GM23338 (cell line): Measurements from ENCODE around the gene SPTBN2. TPM values are rescaled to one million over a fixed set of nuclear protein-coding genes. Genes with fewer than 3 reads are reported as not detected.

ENCODE experiments used
- ATAC-seq: fragments of 200-7000 bp; cut with Tn5 transposase; 3 replicates; pipeline ENCODE4 v1.9.1; 2020
- DNase-seq: peaks from one replicate; pipeline ENCODE4 v3.0.0-alpha.2; 2015; ENCODE audit warnings: low spot score
- H2AFZ ChIP-seq: fragments of 200-600 bp; sonication (generic); 2 replicates; pipeline ENCODE4 v1.8.0; 2016; ENCODE audit warnings: antibody characterized with exemption, mild to moderate bottlenecking, moderate library complexity
- H3F3A ChIP-seq: fragments of 200-600 bp; sonication (generic); replicated peaks from 2 replicates; pipeline ENCODE4 v1.8.0; 2017; ENCODE audit warnings: antibody characterized with exemption, mixed run types, low read depth
- H3K27ac ChIP-seq: fragments of 200-600 bp; sonication (generic); 2 replicates; pipeline ENCODE4 v1.6.1; 2016; ENCODE audit warnings: low read depth
- H3K27me3 ChIP-seq: fragments of 200-600 bp; sonication (generic); 2 replicates; pipeline ENCODE4 v1.8.0; 2016; ENCODE audit warnings: mild to moderate bottlenecking, mixed run types, moderate library complexity; ENCODE audit not compliant: insufficient read depth
- H3K36me3 ChIP-seq: fragments of 200-600 bp; sonication (generic); 2 replicates; pipeline ENCODE4 v1.8.0; 2016; ENCODE audit warnings: mild to moderate bottlenecking; ENCODE audit not compliant: insufficient read depth
- H3K4me1 ChIP-seq: fragments of 200-600 bp; sonication (generic); 2 replicates; pipeline ENCODE4 v1.8.0; 2016; ENCODE audit warnings: mild to moderate bottlenecking, moderate library complexity; ENCODE audit not compliant: insufficient read depth
- H3K4me2 ChIP-seq: fragments of 200-600 bp; sonication (generic); 2 replicates; pipeline ENCODE4 v1.7.1; 2017; ENCODE audit warnings: mixed run types
- H3K4me3 ChIP-seq: fragments of 200-600 bp; sonication (generic); 2 replicates; pipeline ENCODE4 v1.6.1; 2016; ENCODE audit warnings: mixed run types
- H3K79me2 ChIP-seq: fragments of 200-600 bp; sonication (generic); replicated peaks from 2 replicates; pipeline ENCODE4 v1.8.0; 2017; ENCODE audit warnings: mild to moderate bottlenecking; ENCODE audit not compliant: insufficient read depth
- H3K9me2 ChIP-seq: fragments of 200-600 bp; sonication (generic); 2 replicates; pipeline ENCODE4 v1.8.0; 2017; ENCODE audit not compliant: insufficient read depth
- H4K20me1 ChIP-seq: fragments of 200-600 bp; sonication (generic); replicated peaks from 2 replicates; pipeline ENCODE4 v1.8.0; 2017; ENCODE audit warnings: mild to moderate bottlenecking; ENCODE audit not compliant: insufficient read depth
- H3K27ac Mint-ChIP-seq: 2 replicates; pipeline ENCODE4 v1.8.0; 2020; ENCODE audit warnings: inconsistent platforms, mild to moderate bottlenecking, moderate library complexity, mixed read lengths
- H3K27me3 Mint-ChIP-seq: 3 replicates; pipeline ENCODE4 v1.8.0; 2022; ENCODE audit warnings: low read depth, mild to moderate bottlenecking, moderate library complexity, mixed read lengths, inconsistent platforms; ENCODE audit not compliant: insufficient read depth, poor library complexity
- H3K36me3 Mint-ChIP-seq: 3 replicates; pipeline ENCODE4 v1.8.0; 2021; ENCODE audit warnings: low read depth, mild to moderate bottlenecking, inconsistent platforms, moderate library complexity, mixed read lengths
- H3K4me1 Mint-ChIP-seq: 3 replicates; pipeline ENCODE4 v1.8.0; 2020; ENCODE audit warnings: mild to moderate bottlenecking, inconsistent platforms, mixed read lengths
- H3K4me3 Mint-ChIP-seq: 3 replicates; pipeline ENCODE4 v1.8.0; 2021; ENCODE audit warnings: moderate library complexity, mild to moderate bottlenecking, inconsistent platforms, mixed read lengths
- H3K9me3 Mint-ChIP-seq: 3 replicates; pipeline ENCODE4 v1.8.0; 2020; ENCODE audit warnings: moderate library complexity, mild to moderate bottlenecking, inconsistent platforms, mixed read lengths
- CREB1 ChIP-seq: fragments of 250-450 bp; sonication (Bioruptor Pico); IDR thresholded peaks from 2 replicates; pipeline ENCODE4 v1.5.0; 2020; ENCODE audit warnings: low read depth, mild to moderate bottlenecking, moderate library complexity
- EZH2 ChIP-seq: fragments of 200-600 bp; sonication (generic); IDR thresholded peaks from one replicate; pipeline ENCODE4 v1.8.0; 2017; ENCODE audit warnings: antibody characterized with exemption, mild to moderate bottlenecking, low read depth; ENCODE audit not compliant: unreplicated experiment
- EZH2phosphoT487 ChIP-seq: fragments of 200-600 bp; sonication (generic); IDR thresholded peaks from one replicate; pipeline ENCODE4 v1.8.1; 2018; ENCODE audit warnings: antibody characterized with exemption; ENCODE audit not compliant: unreplicated experiment
- JUNB ChIP-seq: IDR thresholded peaks from one replicate; pipeline ENCODE4 v1.6.1; 2016; ENCODE audit warnings: antibody characterized with exemption; ENCODE audit not compliant: unreplicated experiment
- NANOG ChIP-seq: IDR thresholded peaks from 2 replicates; pipeline ENCODE4 v1.6.1; 2016; ENCODE audit warnings: antibody characterized with exemption, borderline replicate concordance
- POLR2AphosphoS5 ChIP-seq: IDR thresholded peaks from 2 replicates; pipeline ENCODE4 v1.6.1; 2016; ENCODE audit warnings: antibody characterized with exemption, low read depth
- STAT1 ChIP-seq: IDR thresholded peaks from one replicate; pipeline ENCODE4 v1.6.1; 2016; ENCODE audit warnings: antibody characterized with exemption; ENCODE audit not compliant: unreplicated experiment
- ZNF114 ChIP-seq: fragments of 250-450 bp; sonication (Bioruptor Pico); IDR thresholded peaks from 2 replicates; pipeline ENCODE4 v1.5.0; 2020; ENCODE audit warnings: mild to moderate bottlenecking, moderate library complexity
- ZNF331 ChIP-seq: fragments of 250-450 bp; sonication (Bioruptor Pico); IDR thresholded peaks from 2 replicates; pipeline ENCODE4 v1.5.0; 2020; ENCODE audit warnings: low read depth, mild to moderate bottlenecking, moderate library complexity
- polyA plus RNA-seq: library from polyadenylated mRNA; unstranded; fragments of >200 nt; fragmentation: Nextera tagmentation; extraction: Ambion mirVana; gene quantifications from 2 replicates; pipeline ENCODE4 v1.2.1, GENCODE V29; 2016
- total RNA-seq: library from RNA; depleted of rRNA; stranded (reverse); fragments of >200 nt; shearing (Covaris generic); gene quantifications from 2 replicates; pipeline ENCODE4 v1.2.3, GENCODE V29; 2014
- TF ChIP-seq, protein P1 (sequence below): IDR thresholded peaks from 2 replicates; pipeline ENCODE4 v1.6.1; 2016; ENCODE audit warnings: antibody characterized with exemption
- TF ChIP-seq, protein P2 (sequence below): fragments of 250-450 bp; sonication (Bioruptor Pico); IDR thresholded peaks from 2 replicates; pipeline ENCODE4 v1.5.0; 2020; ENCODE audit warnings: mild to moderate bottlenecking, moderate library complexity

The SPTBN2 gene
- total and polyA plus RNA-seq, 2 experiments from 2014 or later: 7.7 to 49.1 TPM

DNA sequence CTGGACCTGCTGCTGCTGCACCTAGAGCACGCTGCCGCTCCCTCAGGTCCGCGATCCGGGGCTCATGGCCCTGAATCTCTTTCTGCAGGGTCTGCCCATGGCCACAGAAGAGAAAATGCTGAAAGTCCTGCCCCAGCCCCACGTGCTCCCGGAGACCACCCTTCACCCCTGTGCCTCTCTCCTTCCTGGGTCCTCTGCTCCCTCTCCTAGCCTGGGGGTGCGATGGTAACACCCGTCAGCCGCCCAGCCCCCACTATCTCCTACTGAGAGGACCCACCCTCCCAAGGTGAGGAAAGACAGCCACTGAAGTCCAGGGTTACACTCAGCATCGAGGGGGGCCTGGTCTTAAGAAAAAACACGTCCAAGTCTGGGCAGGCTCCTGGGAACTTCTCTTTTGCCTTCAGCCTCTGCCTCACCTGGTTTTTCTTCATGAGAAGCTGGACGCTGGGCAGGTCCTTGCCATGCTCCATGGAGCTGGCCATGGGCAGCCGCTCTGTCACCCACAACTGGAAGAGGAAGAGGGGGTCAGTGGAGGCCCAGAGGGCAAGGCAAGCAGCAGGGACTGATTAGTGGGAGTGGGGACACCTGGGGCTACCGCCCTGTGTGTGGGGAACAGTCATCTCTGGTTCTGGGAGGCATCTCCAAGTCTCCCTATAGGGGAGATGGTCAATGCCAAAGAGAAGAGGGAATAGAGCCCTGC lies 35.5 kb downstream of the SPTBN2 start:
- no peaks in the 10 kb centered on the region; the same call in 1 of the 3 replicates for H3K4me1 Mint-ChIP-seq
- no peaks in the 10 kb centered on the region for H3K79me2 ChIP-seq
- H3K27me3 ChIP-seq: no peaks in the 10 kb centered on the region
- H3K4me2 ChIP-seq: no peak overlapping the region
- H3K27me3 Mint-ChIP-seq: peaks cover 10% of the 10 kb centered on the region
- H3K4me1 ChIP-seq: no peaks in the 10 kb centered on the region
- DNase-seq (no peak), ATAC-seq (no peak)
- H3K9me3 Mint-ChIP-seq: no peaks in the 10 kb centered on the region
- no peaks in the 10 kb centered on the region for H3F3A ChIP-seq
- H3K4me3 ChIP-seq: no peak overlapping the region
- H3K36me3 ChIP-seq: no peaks in the 10 kb centered on the region
- no peak overlapping the region for H2AFZ ChIP-seq
- H3K4me3 Mint-ChIP-seq: no peak overlapping the region
- no peak for TF ChIP-seq POLR2AphosphoS5
- TF ChIP-seq CREB1 (CRISPR knock-in tag): no peak
- no peak for TF ChIP-seq JUNB
- TF ChIP-seq ZNF114: no peak
- no peaks in the 10 kb centered on the region for H3K9me2 ChIP-seq
- H4K20me1 ChIP-seq: no peaks in the 10 kb centered on the region
- no peak overlapping the region for H3K27ac ChIP-seq
- peaks cover 48% of the 10 kb centered on the region for H3K36me3 Mint-ChIP-seq
- no peak overlapping the region for H3K27ac Mint-ChIP-seq

DNA sequence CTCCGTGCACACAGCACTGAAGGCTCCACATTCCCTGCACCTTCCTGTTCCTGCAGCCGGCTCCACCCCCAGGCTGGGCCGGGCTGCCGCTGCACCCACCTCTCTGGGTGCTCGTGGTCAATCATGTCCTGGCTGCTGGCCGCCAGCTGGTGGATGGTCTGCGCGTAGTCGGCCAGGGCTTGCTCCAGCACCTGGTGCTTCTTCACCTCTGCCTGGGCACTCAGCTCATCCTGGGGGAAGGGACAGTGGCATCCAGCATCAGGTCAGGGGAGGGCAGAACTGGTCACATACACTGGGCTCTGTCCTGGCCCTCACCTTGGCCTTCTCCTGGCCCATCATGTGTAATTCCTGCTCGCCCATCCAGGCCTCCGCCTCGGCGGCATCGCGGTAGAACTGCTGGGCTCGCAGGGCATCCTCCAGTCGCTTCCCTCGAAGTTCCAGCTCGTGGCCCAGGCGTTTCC lies 36.1 kb downstream of the SPTBN2 start:
- Histone ChIP-seq H3K27me3 (no peaks in the 10 kb centered on the region), H3K36me3 (no peaks in the 10 kb centered on the region), H2AFZ (no peak overlapping the region), H3K4me2 (no peak overlapping the region), H3K4me1 (no peaks in the 10 kb centered on the region), H3K9me2 (no peaks in the 10 kb centered on the region), H3K79me2 (no peaks in the 10 kb centered on the region), H3K4me3 (no peak overlapping the region), H3F3A (no peaks in the 10 kb centered on the region), H3K27ac (no peak overlapping the region), H4K20me1 (no peaks in the 10 kb centered on the region)
- ATAC-seq: no peak
- H3K9me3 Mint-ChIP-seq: no peaks in the 10 kb centered on the region
- no peaks in the 10 kb centered on the region; the same call in 1 of the 3 replicates for H3K4me1 Mint-ChIP-seq
- H3K27ac Mint-ChIP-seq: no peak overlapping the region
- peaks cover 48% of the 10 kb centered on the region for H3K36me3 Mint-ChIP-seq
- H3K4me3 Mint-ChIP-seq: no peak overlapping the region
- DNase-seq: no peak
- H3K27me3 Mint-ChIP-seq: peaks cover 11% of the 10 kb centered on the region
- TF ChIP-seq ZNF331 (CRISPR knock-in tag) (no peak), EZH2phosphoT487 (no peak), STAT1 (no peak), CREB1 (CRISPR knock-in tag) (no peak), EZH2 (no peak), POLR2AphosphoS5 (no peak), NANOG (no peak), ZNF114 (no peak), JUNB (no peak)
- TF ChIP-seq, protein P1, sequence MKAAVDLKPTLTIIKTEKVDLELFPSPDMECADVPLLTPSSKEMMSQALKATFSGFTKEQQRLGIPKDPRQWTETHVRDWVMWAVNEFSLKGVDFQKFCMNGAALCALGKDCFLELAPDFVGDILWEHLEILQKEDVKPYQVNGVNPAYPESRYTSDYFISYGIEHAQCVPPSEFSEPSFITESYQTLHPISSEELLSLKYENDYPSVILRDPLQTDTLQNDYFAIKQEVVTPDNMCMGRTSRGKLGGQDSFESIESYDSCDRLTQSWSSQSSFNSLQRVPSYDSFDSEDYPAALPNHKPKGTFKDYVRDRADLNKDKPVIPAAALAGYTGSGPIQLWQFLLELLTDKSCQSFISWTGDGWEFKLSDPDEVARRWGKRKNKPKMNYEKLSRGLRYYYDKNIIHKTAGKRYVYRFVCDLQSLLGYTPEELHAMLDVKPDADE: no peak
- TF ChIP-seq, protein P2, sequence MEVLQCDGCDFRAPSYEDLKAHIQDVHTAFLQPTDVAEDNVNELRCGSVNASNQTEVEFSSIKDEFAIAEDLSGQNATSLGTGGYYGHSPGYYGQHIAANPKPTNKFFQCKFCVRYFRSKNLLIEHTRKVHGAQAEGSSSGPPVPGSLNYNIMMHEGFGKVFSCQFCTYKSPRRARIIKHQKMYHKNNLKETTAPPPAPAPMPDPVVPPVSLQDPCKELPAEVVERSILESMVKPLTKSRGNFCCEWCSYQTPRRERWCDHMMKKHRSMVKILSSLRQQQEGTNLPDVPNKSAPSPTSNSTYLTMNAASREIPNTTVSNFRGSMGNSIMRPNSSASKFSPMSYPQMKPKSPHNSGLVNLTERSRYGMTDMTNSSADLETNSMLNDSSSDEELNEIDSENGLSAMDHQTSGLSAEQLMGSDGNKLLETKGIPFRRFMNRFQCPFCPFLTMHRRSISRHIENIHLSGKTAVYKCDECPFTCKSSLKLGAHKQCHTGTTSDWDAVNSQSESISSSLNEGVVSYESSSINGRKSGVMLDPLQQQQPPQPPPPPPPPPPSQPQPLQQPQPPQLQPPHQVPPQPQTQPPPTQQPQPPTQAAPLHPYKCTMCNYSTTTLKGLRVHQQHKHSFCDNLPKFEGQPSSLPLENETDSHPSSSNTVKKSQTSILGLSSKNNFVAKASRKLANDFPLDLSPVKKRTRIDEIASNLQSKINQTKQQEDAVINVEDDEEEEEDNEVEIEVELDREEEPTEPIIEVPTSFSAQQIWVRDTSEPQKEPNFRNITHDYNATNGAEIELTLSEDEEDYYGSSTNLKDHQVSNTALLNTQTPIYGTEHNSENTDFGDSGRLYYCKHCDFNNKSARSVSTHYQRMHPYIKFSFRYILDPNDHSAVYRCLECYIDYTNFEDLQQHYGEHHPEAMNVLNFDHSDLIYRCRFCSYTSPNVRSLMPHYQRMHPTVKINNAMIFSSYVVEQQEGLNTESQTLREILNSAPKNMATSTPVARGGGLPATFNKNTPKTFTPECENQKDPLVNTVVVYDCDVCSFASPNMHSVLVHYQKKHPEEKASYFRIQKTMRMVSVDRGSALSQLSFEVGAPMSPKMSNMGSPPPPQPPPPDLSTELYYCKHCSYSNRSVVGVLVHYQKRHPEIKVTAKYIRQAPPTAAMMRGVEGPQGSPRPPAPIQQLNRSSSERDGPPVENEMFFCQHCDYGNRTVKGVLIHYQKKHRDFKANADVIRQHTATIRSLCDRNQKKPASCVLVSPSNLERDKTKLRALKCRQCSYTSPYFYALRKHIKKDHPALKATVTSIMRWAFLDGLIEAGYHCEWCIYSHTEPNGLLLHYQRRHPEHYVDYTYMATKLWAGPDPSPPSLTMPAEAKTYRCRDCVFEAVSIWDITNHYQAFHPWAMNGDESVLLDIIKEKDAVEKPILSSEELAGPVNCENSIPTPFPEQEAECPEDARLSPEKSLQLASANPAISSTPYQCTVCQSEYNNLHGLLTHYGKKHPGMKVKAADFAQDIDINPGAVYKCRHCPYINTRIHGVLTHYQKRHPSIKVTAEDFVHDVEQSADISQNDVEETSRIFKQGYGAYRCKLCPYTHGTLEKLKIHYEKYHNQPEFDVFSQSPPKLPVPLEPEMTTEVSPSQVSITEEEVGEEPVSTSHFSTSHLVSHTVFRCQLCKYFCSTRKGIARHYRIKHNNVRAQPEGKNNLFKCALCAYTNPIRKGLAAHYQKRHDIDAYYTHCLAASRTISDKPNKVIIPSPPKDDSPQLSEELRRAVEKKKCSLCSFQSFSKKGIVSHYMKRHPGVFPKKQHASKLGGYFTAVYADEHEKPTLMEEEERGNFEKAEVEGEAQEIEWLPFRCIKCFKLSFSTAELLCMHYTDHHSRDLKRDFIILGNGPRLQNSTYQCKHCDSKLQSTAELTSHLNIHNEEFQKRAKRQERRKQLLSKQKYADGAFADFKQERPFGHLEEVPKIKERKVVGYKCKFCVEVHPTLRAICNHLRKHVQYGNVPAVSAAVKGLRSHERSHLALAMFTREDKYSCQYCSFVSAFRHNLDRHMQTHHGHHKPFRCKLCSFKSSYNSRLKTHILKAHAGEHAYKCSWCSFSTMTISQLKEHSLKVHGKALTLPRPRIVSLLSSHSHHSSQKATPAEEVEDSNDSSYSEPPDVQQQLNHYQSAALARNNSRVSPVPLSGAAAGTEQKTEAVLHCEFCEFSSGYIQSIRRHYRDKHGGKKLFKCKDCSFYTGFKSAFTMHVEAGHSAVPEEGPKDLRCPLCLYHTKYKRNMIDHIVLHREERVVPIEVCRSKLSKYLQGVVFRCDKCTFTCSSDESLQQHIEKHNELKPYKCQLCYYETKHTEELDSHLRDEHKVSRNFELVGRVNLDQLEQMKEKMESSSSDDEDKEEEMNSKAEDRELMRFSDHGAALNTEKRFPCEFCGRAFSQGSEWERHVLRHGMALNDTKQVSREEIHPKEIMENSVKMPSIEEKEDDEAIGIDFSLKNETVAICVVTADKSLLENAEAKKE (CRISPR knock-in tag): no peak
